Ectodermal cell (in vitro differentiated cells): ENCODE measurements around the gene CAMSAP1.

Source experiments
- H3K27ac ChIP-seq: 2 replicates; pipeline ENCODE4 v1.7.0; 2013; ENCODE audit warnings: mild to moderate bottlenecking, low read depth, low read length; ENCODE audit not compliant: insufficient read depth, poor library complexity, severe bottlenecking
- H3K27me3 ChIP-seq: 2 replicates; pipeline ENCODE4 v1.7.0; 2013; ENCODE audit warnings: mild to moderate bottlenecking, low read length; ENCODE audit not compliant: insufficient read depth, control insufficient read depth, poor library complexity, severe bottlenecking
- H3K36me3 ChIP-seq: one replicate; pipeline ENCODE4 v1.7.0; 2013; ENCODE audit warnings: low read length; ENCODE audit not compliant: control insufficient read depth, insufficient read depth
- H3K4me1 ChIP-seq: one replicate; pipeline ENCODE4 v1.7.0; 2013; ENCODE audit warnings: low read length; ENCODE audit not compliant: control insufficient read depth, insufficient read depth
- H3K4me3 ChIP-seq: 2 replicates; pipeline ENCODE4 v1.7.0; 2013; ENCODE audit warnings: low read depth, low read length, control low read depth; ENCODE audit not compliant: insufficient read depth
- H3K9me3 ChIP-seq: 2 replicates; pipeline ENCODE4 v1.7.0; 2013; ENCODE audit warnings: mild to moderate bottlenecking, low read length, moderate library complexity; ENCODE audit not compliant: control insufficient read depth
- WGBS, 2 experiments: methylation state at CpG; one replicate each; pipeline ENCODE4 v1.1.7; 2013; ENCODE audit warnings: missing lambda C conversion rate in 2 of 2; 5-methylcytosine and 5-hydroxymethylcytosine counted together

CAMSAP1 gene

GRCh38 chr9:135815413-135815812 is 91.9 kb downstream of the CAMSAP1 start:
- Histone ChIP-seq H3K27ac (no peak overlapping the region), H3K4me3 (no peak overlapping the region), H3K36me3 (peaks cover 77% of the 10 kb centered on the region), H3K9me3 (no peaks in the 10 kb centered on the region), H3K27me3 (no peaks in the 10 kb centered on the region), H3K4me1 (no peaks in the 10 kb centered on the region)
- 90 to 94% methylated on average over 4 of the region's 4 CpGs for WGBS, 2 experiments

GRCh38 chr9:135814421-135815095 is 92.8 kb downstream of the CAMSAP1 start:
- H3K27ac ChIP-seq = no peak overlapping the region
- no peaks in the 10 kb centered on the region for H3K9me3 ChIP-seq
- WGBS, 2 experiments = 94 to 97% methylated on average over 12 of the region's 12 CpGs
- no peaks in the 10 kb centered on the region for H3K27me3 ChIP-seq
- H3K4me3 ChIP-seq = no peak overlapping the region
- H3K4me1 ChIP-seq = no peaks in the 10 kb centered on the region
- H3K36me3 ChIP-seq = peaks cover 71% of the 10 kb centered on the region

- no peak overlapping the region for H3K27ac ChIP-seq
- H3K27me3 ChIP-seq = no peaks in the 10 kb centered on the region
- H3K9me3 ChIP-seq = no peaks in the 10 kb centered on the region
- 95 to 96% methylated on average over 14 of the region's 14 CpGs for WGBS, 2 experiments
- no peak overlapping the region for H3K4me3 ChIP-seq
- H3K4me1 ChIP-seq = no peaks in the 10 kb centered on the region
- peaks cover 66% of the 10 kb centered on the region for H3K36me3 ChIP-seq
These were observed 93.6 kb downstream of the CAMSAP1 start for GRCh38 chr9:135813671-135814290.

GRCh38 chr9:135812961-135813360 is 94.4 kb downstream of the CAMSAP1 start:
- Histone ChIP-seq H3K4me1 (no peaks in the 10 kb centered on the region), H3K27ac (no peak overlapping the region), H3K36me3 (peaks cover 59% of the 10 kb centered on the region), H3K4me3 (no peak overlapping the region), H3K9me3 (no peaks in the 10 kb centered on the region), H3K27me3 (no peaks in the 10 kb centered on the region)
- WGBS, 2 experiments = 95 to 98% methylated on average over 13 of the region's 13 CpGs

GRCh38 chr9:135811801-135812200 is 95.5 kb downstream of the CAMSAP1 start:
- Histone ChIP-seq H3K9me3 (no peaks in the 10 kb centered on the region), H3K4me1 (no peaks in the 10 kb centered on the region), H3K36me3 (peaks cover 58% of the 10 kb centered on the region), H3K4me3 (no peak overlapping the region), H3K27ac (no peak overlapping the region), H3K27me3 (no peaks in the 10 kb centered on the region)
- 95 to 97% methylated on average over 11 of the region's 11 CpGs for WGBS, 2 experiments

- WGBS, 2 experiments = 95 to 96% methylated on average over 23 of the region's 23 CpGs
- H3K9me3 ChIP-seq = no peaks in the 10 kb centered on the region
- H3K36me3 ChIP-seq = peaks cover 54% of the 10 kb centered on the region
- no peaks in the 10 kb centered on the region for H3K27me3 ChIP-seq
- no peak overlapping the region for H3K4me3 ChIP-seq
- H3K27ac ChIP-seq = no peak overlapping the region
- no peaks in the 10 kb centered on the region for H3K4me1 ChIP-seq
These were observed 96.4 kb downstream of the CAMSAP1 start for GRCh38 chr9:135810806-135811575.

- Histone ChIP-seq H3K27me3 (no peaks in the 10 kb centered on the region), H3K4me1 (no peaks in the 10 kb centered on the region), H3K27ac (no peak overlapping the region), H3K9me3 (no peaks in the 10 kb centered on the region), H3K36me3 (peaks cover 38% of the 10 kb centered on the region), H3K4me3 (no peak overlapping the region)
- WGBS, 2 experiments = 96% methylated on average over 10 of the region's 10 CpGs
These were observed 98.2 kb downstream of the CAMSAP1 start for GRCh38 chr9:135809166-135809565.

GRCh38 chr9:135805422-135806022 is 101.8 kb downstream of the CAMSAP1 start:
- Histone ChIP-seq H3K36me3 (peaks cover 4% of the 10 kb centered on the region), H3K4me1 (peaks cover 6% of the 10 kb centered on the region), H3K9me3 (no peaks in the 10 kb centered on the region), H3K4me3 (no peak overlapping the region), H3K27me3 (no peaks in the 10 kb centered on the region), H3K27ac (no peak overlapping the region)
- 93 to 95% methylated on average over 22 of the region's 22 CpGs for WGBS, 2 experiments

GRCh38 chr9:135804581-135805421 is 102.5 kb downstream of the CAMSAP1 start:
- Histone ChIP-seq H3K9me3 (no peaks in the 10 kb centered on the region), H3K4me3 (no peak overlapping the region), H3K4me1 (peaks cover 6% of the 10 kb centered on the region), H3K27ac (no peak overlapping the region), H3K36me3 (no peaks in the 10 kb centered on the region), H3K27me3 (no peaks in the 10 kb centered on the region)
- 90 to 92% methylated on average over 24 of the region's 24 CpGs for WGBS, 2 experiments
